HG03108 (cell line): ENCODE data around the gene WASL.

Source experiments
- ATAC-seq: cut with Tn5 transposase; IDR thresholded peaks from one replicate; pipeline ENCODE4 v1.9.1; 2021; ENCODE audit warnings: moderate library complexity; ENCODE audit not compliant: unreplicated experiment

WASL gene

GRCh38 chr7:123662755-123663154 is 86.0 kb downstream of the WASL start:
- ATAC-seq: no peak

- no peak for ATAC-seq
Observed at GRCh38 chr7:123662293-123662692, 86.5 kb downstream of the WASL start.

- ATAC-seq: no peak
Observed at GRCh38 chr7:123661765-123662164, 87.0 kb downstream of the WASL start.

DNA sequence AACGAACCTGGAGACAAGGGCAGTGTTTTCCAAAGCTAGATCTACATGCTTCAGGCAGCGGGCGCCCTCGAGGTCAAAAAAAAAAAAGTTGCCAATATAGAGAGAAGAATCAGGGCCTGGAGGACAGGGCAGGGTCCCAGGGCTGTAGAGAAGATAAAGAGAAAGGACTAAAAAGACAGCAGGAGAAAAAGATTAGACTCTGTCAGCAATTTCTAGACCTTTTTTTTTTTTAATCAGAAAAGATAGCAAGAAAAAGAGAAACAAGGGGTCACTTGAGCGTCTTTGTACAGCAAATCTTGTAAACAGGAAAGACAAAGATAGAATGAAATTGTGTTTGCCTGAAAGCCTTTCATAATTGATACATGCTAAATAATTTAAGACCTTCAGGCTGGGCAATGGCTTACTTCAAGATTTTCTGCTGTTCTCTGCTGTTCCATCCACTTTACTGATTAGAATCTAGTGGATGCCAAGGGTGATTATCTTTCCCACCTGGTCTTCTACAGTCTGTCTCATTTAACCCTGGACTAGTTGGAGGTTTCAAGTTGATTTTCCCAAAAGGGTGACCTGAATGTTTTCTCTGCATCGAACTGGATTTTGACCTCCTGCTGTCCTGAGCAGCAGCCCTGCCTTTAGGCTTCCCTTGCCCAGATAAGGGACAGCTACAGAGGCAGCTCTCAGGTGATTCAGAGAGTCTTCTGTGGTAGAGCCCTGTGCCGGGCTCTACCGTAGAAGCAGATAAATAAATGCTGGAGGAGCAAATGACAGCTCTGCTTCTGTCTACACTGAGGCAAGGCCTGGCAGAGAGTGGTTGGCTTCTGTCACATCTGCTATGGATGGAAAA is 88.1 kb downstream of the WASL start:
- ATAC-seq: no peak

GRCh38 chr7:123658023-123658422 is 90.8 kb downstream of the WASL start:
- ATAC-seq: no peak

DNA sequence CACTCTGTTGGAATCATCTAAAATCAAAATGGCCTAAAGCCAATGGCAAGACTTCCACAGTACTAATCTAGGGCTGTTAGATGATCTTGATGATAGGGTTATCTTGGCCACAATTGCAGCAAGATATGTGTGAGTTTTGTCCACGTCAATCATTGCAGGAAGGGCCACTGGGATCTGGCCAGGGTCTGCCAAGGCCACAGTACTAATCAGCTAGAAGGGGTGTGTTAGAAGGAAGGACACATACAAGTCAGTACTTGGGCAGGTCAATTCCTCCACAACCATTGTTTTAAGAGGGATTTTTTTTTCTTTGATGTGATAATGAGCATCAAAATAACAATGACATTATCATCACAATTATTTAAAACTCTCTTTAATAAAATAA is 91.5 kb downstream of the WASL start:
- ATAC-seq: no peak

GRCh38 chr7:123656544-123657303 is 92.1 kb downstream of the WASL start:
- no peak for ATAC-seq

- no peak for ATAC-seq
Observed at GRCh38 chr7:123655614-123656013, 93.2 kb downstream of the WASL start, which contains the start of gene LMOD2. Gene LMOD2, plus strand, starts transcription at chr7:123655866. Its CDS starts 98 bp downstream, at chr7:123655964.

DNA sequence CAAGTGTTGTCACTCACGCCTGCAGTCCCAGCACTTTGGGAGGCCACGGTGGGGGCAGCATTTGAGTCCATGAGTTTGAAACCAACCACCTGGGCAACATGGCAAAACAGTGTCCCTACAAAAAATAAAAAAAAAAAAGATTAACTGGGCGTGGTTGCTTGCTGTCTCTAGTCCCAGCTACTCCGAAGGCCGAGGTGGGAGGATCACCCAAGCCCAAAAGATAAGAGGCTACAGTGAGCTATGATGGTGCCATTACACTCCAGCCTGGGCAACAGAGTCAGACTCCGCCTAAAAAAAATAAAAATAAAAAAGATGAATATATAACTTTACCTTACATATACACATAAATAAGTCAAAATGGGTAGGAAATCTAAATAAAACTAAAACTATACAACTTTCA is 95.6 kb downstream of the WASL start:
- no peak for ATAC-seq

DNA sequence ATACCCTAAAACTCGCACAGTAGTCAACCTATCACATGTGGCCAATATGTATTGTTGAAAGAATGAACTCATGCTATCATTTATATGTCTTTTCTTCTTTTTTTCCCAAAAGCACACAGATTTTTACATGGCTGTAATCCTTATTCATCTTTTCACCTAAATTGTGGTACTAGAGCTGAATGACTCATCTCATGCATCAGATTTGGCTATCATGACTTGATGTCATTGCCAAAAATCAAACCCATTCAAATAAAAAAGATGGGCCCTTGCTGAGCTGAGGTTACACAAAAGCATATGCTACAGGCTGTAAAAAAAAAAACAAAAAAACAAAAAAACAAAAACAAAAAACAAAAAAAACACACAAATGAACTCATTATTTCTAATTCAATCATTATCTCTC is 96.4 kb downstream of the WASL start:
- ATAC-seq: no peak

DNA sequence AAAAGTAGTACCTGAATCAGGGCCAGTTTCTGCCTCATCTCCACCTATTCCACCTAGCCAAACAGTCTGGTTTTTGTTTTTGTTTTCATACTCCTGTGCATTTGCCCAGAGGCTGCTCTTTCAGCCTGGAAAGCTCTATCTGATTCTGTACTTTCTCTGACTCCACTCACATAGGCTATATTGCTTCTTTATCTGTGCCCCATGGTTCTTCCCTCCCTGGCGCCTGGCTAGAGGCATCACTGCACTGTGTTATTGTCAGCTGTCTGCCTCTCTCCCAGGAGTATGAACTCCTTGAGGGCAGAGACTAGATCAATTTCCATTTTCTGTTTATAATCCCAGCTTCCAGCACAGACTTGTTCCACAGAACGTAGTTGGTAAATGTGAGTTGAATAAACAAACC is 98.2 kb downstream of the WASL start:
- ATAC-seq: no peak

DNA sequence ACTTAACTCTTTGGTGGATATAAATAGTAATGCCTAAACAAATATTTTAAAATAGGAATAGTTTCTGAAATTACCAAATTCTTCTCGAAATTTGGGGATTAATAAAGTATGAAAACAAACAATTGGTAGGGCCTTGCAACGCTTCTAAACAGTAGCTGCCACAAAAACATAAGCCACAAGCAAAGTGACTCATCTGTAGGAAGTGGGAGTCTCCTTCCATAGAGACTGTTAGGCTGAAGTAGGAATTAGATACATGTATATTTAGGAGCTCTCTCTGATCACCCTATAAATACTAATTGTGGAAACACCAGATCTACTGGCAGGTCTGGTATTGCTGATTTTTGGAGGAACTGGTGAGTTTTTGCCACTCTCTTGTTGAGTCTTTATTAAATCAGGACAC is 98.8 kb downstream of the WASL start:
- ATAC-seq: no peak

GRCh38 chr7:123647106-123647730 is 101.6 kb downstream of the WASL start:
- no peak for ATAC-seq

DNA sequence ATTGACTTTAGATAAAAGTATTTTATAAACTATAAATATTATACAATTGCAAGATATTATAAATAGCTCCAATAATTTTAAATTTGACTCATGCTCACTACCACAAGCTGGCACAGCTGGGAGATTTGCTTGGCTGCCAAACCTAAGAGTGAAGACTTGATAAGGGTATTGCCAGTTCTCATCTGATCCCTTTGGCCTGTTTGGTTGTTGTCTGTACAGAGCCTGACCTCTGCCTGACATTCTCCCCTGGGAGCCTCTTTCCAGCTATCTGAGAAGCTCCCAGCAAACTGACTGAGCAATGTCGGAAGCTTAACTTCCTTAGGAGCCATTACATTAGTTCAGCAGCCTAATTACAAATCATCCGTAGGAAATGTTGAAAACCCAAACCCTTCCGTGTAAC is 103.3 kb downstream of the WASL start:
- no peak for ATAC-seq

- ATAC-seq: no peak
Observed at GRCh38 chr7:123643495-123644441, 105.0 kb downstream of the WASL start.

GRCh38 chr7:123641901-123642300 is 106.9 kb downstream of the WASL start:
- ATAC-seq: no peak

DNA sequence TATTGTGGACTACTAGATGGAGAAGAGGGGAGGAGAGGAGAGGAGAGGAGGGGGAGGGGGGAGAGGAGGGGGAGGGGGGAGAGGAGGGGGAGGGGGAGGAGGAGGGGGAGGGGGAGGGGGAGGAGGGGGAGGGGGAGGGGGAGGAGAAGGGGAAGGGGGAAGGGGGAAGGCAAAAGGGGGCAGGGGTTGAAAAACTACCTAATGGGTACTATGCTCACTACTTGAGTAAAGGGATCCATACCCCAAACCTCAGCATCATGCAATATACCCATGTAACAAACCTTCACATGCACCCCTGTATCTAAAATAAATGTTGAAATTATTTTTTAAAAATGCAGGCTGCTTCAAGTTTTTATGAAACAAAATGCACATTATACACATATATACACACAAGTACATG is 108.2 kb downstream of the WASL start:
- no peak for ATAC-seq

DNA sequence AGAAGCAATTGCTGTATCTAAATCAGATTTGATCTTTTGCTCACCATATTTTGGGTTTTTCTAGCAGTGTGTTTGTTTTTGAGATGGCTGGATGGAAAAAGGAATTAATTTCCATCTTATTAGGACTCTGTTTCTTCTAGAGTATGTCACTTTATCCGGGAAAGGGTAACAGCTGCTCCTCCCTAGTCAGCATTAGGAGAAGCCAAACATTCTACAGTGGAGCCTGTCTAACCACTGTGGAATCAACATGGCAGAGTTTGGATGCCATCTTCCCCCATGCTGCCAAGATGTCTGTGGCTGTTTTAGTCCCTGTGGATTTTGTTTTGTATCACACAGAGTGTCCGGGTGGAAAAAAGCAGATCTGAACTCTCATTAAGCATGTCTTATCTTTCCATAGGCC is 109.2 kb downstream of the WASL start:
- no peak for ATAC-seq

- ATAC-seq: no peak
Observed at GRCh38 chr7:123637878-123638277, 110.9 kb downstream of the WASL start.

DNA sequence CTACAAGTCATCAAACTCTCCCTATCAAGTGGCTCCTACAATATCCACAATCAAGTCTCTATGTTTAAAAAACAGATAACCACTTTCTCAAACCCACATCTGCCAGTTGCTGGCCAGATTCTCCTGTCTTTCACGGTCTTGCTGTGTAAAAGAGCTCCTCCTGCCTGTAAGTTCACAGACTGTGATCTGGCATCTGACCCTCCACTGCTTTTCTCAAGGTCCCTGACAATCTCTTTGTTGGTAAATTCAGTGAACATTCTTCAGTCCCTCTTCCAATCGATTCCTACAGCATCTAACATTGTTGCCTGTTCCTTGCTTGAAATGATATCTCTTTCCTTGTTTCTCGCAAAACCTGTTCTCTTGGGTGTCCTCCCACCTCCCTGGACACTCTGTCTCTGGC is 111.6 kb downstream of the WASL start:
- ATAC-seq: no peak
